ENCODE measurements around the gene CREG2. TPM values are rescaled to one million over a fixed set of nuclear protein-coding genes. Genes with fewer than 3 reads are reported as not detected.
A peak's percentile ranks its signal among the peaks of the same experiment; 100 is the strongest.

Gene CREG2
- polyA plus RNA-seq, 4 donors, result 0.43 to 0.87 (median 0.62) TPM

GRCh38 chr2:101310834-101311695 is 76.2 kb downstream of the CREG2 start:
- no peak for DNase-seq (ENCODE audit: low read depth in 4 of 4, low spot score in 3 of 4)

DNA sequence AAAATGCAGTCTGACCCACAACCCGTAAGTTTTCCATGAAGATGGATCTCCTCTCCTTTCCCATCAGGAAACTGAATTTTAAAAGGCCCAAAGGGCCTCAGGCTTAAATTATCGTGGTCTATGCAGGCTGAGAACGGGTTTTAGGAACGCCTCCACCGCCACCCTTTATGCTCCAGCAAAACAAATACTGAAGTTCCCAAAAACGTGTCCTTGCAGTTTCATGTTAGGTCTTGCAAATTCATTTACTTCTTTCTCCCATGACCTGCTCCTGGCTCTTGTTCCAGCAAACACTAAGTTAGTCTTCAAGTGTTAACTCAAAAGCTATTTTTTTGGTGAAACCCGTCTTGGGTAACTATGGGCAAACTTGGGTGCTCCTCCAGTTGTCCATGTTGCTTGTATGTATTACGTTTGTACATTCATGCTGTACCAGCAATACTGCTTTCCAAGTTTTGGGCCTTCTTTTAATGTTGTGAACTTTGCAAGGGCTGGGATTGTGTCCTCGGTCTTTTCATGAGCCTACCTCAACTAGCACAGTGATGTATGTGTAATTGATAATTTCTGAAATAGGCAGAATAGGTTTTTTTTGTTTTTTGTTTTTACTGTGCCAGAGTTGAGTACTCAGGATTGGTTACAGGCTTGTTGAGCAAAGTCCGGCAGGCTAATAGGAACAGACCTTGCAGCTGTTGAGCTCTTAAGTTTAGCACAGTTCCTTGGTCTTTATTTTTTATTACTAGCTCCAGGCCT is 77.0 kb downstream of the CREG2 start:
- DNase-seq (ENCODE audit: low read depth in 4 of 4, low spot score in 3 of 4), result no peak

DNA sequence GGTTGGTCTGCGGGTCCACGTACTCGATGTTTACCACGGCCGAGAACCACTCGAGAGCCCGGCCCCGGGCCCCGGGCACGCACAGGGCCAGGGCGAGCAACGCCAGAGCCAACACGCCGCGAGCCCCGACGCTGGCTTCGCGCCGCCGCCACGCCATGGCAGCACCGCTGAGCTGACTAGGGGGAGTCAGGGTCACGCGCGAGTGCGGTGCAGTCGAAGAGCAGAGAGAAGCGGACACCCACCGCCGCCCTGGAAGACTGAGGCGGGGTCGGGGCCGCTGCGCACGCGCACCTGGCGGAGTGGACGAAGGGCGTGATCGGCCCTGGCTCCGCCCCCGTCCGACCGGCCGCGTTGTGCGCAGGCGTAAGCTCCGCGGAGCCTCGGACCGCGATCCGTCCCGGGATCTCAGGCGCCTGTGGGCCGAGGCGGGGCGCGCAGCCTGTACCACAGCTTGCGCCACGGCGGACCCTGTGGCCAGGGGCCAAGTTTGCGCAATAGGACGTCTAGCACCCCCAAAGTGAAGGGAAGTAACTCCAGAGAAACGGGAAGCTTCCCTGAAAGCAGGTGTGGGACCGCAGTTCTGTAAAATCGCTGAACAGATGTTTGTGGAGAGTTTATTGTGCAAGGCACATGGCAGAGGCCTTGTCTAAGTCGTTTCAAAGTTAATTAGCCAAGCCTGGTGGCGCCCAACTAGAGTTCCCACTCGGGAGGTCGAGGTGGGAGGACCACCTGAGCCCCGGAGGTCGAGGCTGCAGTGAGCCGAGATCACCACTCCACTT is 78.7 kb downstream of the CREG2 start, which contains the start of gene RNF149:
Gene RNF149, minus strand, starts transcription at position 270 of the 779 bp plus-strand sequence. Its CDS starts 113 bp downstream, at position 157.
- DNase-seq (ENCODE audit: low read depth in 4 of 4, low spot score in 3 of 4), result peak; percentile 82 to 89 (median 86)

GRCh38 chr2:101307950-101308431 is 79.3 kb downstream of the CREG2 start:
- DNase-seq (ENCODE audit: low read depth in 4 of 4, low spot score in 3 of 4), result no peak

GRCh38 chr2:101307503-101307902 is 79.8 kb downstream of the CREG2 start:
- DNase-seq (ENCODE audit: low read depth in 4 of 4, low spot score in 3 of 4), result no peak

GRCh38 chr2:101306410-101306809 is 80.9 kb downstream of the CREG2 start:
- no peak for DNase-seq (ENCODE audit: low read depth in 4 of 4, low spot score in 3 of 4)

- no peak for DNase-seq (ENCODE audit: low read depth in 4 of 4, low spot score in 3 of 4)
These were observed 81.7 kb downstream of the CREG2 start for GRCh38 chr2:101305492-101306078.

GRCh38 chr2:101305035-101305434 is 82.3 kb downstream of the CREG2 start:
- DNase-seq (ENCODE audit: low read depth in 4 of 4, low spot score in 3 of 4), result no peak

GRCh38 chr2:101303688-101304087 is 83.6 kb downstream of the CREG2 start:
- DNase-seq (ENCODE audit: low read depth in 4 of 4, low spot score in 3 of 4), result no peak

DNA sequence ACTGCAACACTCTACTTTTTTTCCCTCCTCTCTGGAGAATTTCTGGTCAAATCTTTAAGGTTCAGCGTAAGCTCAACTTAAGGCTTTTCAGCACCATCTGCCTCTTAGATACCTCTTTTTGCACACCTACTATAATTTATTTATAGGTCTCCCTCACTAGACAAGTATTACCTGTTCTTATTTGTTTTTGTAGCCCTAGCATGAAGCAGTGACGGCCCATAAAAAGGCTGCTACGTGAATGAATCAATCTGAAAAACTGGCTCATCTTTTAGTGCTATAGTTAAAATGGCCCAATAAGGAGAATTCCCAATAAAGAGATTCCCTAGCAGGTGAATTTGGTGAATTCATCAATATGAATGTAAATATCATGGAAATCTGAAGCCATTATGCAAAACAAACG is 85.3 kb downstream of the CREG2 start:
- DNase-seq (ENCODE audit: low read depth in 4 of 4, low spot score in 3 of 4), result no peak

- DNase-seq (ENCODE audit: low read depth in 4 of 4, low spot score in 3 of 4), result no peak
These were observed 86.5 kb downstream of the CREG2 start for GRCh38 chr2:101300836-101301235.

DNA sequence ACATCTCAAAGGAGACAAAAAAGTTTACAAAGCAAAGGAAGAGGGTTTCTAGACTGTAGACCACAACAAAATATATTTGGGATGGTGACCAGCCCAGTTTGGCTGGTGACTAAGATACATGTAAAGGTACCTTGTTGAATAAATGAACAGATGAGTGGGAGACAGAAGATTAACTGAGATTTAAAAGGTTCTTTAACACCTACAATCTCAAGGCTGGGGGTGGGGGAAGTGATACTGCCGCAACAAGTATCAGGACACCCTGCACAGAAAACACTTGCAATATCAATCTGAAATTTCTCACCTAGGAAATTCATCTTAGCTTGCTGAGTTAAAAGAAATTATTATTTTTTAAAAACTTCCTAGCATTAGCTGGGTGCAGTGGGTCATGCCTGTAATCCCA is 87.1 kb downstream of the CREG2 start:
- no peak for DNase-seq (ENCODE audit: low read depth in 4 of 4, low spot score in 3 of 4)

GRCh38 chr2:101299604-101300003 is 87.7 kb downstream of the CREG2 start:
- no peak for DNase-seq (ENCODE audit: low read depth in 4 of 4, low spot score in 3 of 4)

DNA sequence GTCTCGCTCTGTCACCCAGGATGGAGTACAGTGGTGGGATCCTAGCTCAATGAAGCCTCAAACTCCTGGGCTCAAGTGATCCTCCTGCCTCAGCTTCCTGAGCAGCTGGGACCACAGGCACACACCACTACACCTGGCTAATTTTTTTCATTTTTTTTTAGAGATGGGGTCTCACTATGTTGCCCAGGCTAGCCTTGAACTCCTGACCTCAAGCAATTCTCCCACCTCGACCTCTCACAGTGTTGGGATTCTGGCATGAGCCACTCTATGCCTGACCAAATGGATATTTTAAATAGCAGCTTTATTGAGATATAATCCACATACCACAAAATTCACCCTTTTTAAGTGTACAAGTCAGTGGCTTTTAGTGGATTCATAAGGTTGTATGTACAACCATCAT is 89.9 kb downstream of the CREG2 start:
- DNase-seq (ENCODE audit: low read depth in 4 of 4, low spot score in 3 of 4), result no peak

GRCh38 chr2:101296371-101296770 is 90.9 kb downstream of the CREG2 start:
- DNase-seq (ENCODE audit: low read depth in 4 of 4, low spot score in 3 of 4), result no peak

- DNase-seq (ENCODE audit: low read depth in 4 of 4, low spot score in 3 of 4), result no peak
These were observed 91.4 kb downstream of the CREG2 start for GRCh38 chr2:101295895-101296294.
